GM23338 (cell line): ENCODE measurements around the gene ARL14EP.

Experiments used
- EZH2 ChIP-seq: fragments of 200-600 bp; sonication (generic); IDR thresholded peaks from one replicate; pipeline ENCODE4 v1.8.0; 2017; ENCODE audit warnings: antibody characterized with exemption, mild to moderate bottlenecking, low read depth; ENCODE audit not compliant: unreplicated experiment
- EZH2phosphoT487 ChIP-seq: fragments of 200-600 bp; sonication (generic); IDR thresholded peaks from one replicate; pipeline ENCODE4 v1.8.1; 2018; ENCODE audit warnings: antibody characterized with exemption; ENCODE audit not compliant: unreplicated experiment
- STAT1 ChIP-seq: IDR thresholded peaks from one replicate; pipeline ENCODE4 v1.6.1; 2016; ENCODE audit warnings: antibody characterized with exemption; ENCODE audit not compliant: unreplicated experiment
- TF ChIP-seq, protein P1 (sequence below), 2 experiments: fragments of 200-600 bp in 1 of 2; sonication (generic) in 1 of 2; conservative IDR thresholded peaks; 2 replicates each; pipeline versions ENCODE4 v1.5.1 to v1.6.1; 2016 to 2017; ENCODE audit warnings: antibody characterized with exemption in 2 of 2, low read depth in 2 of 2, mild to moderate bottlenecking in 2 of 2, moderate library complexity in 1 of 2
- TF ChIP-seq, protein P2 (sequence below): IDR thresholded peaks from one replicate; pipeline ENCODE4 v1.6.1; 2018; ENCODE audit warnings: antibody characterized with exemption; ENCODE audit not compliant: unreplicated experiment

GRCh38 chr11:30328681-30329080, 5.8 kb downstream of the ARL14EP start:
- TF ChIP-seq, protein P1, sequence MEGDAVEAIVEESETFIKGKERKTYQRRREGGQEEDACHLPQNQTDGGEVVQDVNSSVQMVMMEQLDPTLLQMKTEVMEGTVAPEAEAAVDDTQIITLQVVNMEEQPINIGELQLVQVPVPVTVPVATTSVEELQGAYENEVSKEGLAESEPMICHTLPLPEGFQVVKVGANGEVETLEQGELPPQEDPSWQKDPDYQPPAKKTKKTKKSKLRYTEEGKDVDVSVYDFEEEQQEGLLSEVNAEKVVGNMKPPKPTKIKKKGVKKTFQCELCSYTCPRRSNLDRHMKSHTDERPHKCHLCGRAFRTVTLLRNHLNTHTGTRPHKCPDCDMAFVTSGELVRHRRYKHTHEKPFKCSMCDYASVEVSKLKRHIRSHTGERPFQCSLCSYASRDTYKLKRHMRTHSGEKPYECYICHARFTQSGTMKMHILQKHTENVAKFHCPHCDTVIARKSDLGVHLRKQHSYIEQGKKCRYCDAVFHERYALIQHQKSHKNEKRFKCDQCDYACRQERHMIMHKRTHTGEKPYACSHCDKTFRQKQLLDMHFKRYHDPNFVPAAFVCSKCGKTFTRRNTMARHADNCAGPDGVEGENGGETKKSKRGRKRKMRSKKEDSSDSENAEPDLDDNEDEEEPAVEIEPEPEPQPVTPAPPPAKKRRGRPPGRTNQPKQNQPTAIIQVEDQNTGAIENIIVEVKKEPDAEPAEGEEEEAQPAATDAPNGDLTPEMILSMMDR (conservative IDR thresholded peaks at IDR 0.05; ENCODE audit: low read depth in 2 of 2): no peak
- no peak for TF ChIP-seq EZH2phosphoT487
- TF ChIP-seq STAT1: no peak
- TF ChIP-seq EZH2: no peak
- TF ChIP-seq, protein P2, sequence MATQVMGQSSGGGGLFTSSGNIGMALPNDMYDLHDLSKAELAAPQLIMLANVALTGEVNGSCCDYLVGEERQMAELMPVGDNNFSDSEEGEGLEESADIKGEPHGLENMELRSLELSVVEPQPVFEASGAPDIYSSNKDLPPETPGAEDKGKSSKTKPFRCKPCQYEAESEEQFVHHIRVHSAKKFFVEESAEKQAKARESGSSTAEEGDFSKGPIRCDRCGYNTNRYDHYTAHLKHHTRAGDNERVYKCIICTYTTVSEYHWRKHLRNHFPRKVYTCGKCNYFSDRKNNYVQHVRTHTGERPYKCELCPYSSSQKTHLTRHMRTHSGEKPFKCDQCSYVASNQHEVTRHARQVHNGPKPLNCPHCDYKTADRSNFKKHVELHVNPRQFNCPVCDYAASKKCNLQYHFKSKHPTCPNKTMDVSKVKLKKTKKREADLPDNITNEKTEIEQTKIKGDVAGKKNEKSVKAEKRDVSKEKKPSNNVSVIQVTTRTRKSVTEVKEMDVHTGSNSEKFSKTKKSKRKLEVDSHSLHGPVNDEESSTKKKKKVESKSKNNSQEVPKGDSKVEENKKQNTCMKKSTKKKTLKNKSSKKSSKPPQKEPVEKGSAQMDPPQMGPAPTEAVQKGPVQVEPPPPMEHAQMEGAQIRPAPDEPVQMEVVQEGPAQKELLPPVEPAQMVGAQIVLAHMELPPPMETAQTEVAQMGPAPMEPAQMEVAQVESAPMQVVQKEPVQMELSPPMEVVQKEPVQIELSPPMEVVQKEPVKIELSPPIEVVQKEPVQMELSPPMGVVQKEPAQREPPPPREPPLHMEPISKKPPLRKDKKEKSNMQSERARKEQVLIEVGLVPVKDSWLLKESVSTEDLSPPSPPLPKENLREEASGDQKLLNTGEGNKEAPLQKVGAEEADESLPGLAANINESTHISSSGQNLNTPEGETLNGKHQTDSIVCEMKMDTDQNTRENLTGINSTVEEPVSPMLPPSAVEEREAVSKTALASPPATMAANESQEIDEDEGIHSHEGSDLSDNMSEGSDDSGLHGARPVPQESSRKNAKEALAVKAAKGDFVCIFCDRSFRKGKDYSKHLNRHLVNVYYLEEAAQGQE: no peak
